GM18951 (cell line): ENCODE results near the gene DISP3.

Source experiments
- POLR2A ChIP-seq: IDR thresholded peaks from 4 replicates; pipeline ENCODE4 v1.6.1; 2011; ENCODE audit warnings: mild to moderate bottlenecking; ENCODE audit not compliant: insufficient read length, insufficient read depth; ENCODE audit errors: extremely low read depth
- in situ Hi-C: fragments of 300-500 bp; cut with MboI; formaldehyde crosslinking; loops from one replicate; pipeline ENCODE4 v1.12.0; 2022; ENCODE audit warnings: low sequenced_read_pairs, mixed read lengths, inconsistent platforms; ENCODE audit not compliant: unreplicated experiment

The DISP3 gene

DNA sequence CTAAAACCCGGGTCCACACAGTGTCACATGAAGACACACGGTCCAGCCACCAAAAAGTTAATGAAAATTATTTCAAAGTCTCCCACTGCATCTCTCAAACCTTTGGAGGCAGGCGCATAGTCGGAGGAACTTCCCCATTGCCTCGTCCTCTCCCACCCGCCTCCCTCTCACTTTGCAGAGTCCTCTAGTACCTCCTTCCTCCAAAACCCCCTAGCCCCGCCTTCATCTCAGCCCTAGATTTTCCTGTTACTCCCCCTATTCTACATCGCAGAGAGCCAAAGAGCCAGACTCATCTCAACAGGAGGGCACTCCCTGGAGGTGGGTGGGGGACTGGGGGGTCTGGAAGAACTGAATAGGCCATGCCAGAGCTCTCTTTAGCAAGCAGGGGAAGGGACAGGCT is 79.3 kb downstream of the DISP3 start:
- no peak for TF ChIP-seq POLR2A
- in situ Hi-C loops = no loop called here

DNA sequence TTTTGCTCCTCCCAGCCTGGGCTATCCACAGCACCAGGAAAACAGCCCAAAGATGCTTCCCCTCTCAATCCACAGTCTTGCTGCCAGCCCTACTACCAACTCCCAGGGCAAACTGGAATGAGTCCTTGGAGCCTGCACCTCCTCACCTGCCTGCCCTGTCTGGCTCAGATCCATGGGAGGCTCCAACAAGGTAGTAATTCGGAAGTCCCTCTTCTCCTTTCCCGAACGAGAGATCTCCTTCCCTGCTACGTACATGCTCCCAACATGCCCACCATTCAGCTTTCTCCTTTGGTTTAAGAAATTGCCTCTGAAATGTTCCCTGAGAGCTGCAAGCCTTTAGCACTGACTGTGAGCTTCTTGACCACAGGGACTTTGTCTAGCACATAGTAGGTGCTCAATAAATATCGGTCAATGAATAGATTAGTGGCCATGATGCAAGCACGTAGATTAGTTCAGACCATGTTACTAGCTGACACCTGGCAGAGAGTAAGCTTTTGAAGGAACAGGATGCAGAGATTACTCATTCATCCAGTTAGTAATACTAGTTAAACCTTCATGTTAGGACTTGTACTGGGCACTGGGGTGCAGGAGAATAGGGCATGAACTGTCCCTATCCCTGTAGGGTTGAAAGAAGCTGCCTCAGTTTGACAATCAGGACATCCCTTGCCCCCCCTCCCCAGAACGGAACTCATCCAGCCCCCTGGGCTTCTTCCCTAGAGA is 80.1 kb downstream of the DISP3 start:
- TF ChIP-seq POLR2A = no peak
- in situ Hi-C loops = no loop called here

DNA sequence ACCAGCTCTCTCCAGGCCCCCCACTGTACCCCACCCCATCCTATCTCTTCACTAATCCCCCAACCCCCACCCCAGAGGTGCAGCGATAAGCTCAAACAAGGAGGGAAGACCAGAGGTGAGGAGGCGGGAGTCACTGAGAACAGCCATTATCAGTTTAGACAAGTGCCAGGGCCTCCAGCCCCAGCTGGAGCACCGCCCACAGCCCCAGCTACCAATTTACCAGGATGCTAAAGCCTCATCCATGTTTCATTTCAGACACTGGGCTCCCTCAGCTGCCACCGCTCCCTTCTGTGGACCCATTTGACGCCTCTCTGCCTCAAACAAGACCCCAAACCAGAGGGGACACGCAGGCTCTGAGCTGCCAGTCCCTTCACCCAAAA is 80.6 kb downstream of the DISP3 start:
- in situ Hi-C loops = no loop called here

DNA sequence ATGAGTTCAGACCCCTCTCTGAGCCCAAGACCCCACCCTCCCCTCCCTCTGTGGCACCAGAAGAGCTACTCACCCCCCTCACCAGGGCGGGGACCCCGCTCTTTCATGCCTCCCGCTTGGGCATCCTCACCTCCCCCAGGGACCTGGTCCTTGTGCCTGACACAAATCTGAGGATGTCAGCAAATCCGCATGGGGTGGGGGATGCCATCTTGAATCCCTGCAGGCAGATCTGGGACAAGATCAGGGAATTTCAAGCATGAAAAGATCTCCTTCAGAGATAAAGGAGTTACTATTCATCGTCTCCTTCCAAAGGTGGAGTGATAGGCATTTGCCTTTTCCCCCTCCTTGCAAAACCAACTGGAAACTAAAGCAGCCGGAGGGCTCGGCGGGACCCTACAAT is 81.1 kb downstream of the DISP3 start:
- TF ChIP-seq POLR2A = no peak
- in situ Hi-C loops = no loop called here

More for the DNA sequence above, 80.6 kb downstream of the DISP3 start:
- TF ChIP-seq POLR2A = no peak

DNA sequence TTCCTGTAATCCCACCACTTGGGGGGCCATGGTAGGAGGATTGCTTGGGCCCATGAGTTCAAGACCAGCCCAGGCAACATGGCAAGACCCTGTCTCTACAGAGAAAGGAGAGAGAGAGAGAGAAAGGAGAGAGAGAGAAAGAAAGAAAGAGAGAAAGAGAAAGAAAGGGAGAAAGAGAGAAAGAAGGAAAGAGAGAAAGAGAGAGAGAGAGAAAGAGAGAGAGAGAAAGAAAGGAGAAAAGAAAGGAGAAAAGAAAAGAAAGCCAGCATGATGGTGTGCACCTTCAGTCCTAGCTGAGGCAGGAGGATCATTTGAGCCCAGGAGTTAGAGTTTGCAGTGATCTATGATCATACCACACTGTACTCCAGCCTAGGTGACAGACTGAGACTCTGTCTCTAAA is 82.8 kb downstream of the DISP3 start:
- in situ Hi-C loops = no loop called here
- TF ChIP-seq POLR2A = no peak

DNA sequence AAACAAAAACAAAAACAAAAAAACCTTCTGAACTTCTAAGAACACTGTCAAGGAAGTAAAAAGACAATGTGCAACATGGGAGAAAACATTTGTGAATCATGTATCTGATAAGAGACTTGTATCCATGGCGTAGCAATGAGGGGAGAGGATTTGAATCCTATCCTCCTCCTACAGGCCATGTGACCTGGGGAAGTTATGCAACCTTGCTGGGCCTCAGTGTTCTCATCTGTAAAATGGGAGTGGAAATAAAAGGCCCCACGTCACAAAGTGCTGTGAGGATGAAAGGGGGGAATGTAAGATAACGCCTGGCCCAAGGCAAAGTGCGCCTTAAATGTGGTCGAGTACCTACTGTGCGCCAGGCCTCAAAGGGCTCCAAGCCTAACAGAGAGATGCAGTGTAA is 83.7 kb downstream of the DISP3 start:
- in situ Hi-C loops = no loop called here
- no peak for TF ChIP-seq POLR2A

DNA sequence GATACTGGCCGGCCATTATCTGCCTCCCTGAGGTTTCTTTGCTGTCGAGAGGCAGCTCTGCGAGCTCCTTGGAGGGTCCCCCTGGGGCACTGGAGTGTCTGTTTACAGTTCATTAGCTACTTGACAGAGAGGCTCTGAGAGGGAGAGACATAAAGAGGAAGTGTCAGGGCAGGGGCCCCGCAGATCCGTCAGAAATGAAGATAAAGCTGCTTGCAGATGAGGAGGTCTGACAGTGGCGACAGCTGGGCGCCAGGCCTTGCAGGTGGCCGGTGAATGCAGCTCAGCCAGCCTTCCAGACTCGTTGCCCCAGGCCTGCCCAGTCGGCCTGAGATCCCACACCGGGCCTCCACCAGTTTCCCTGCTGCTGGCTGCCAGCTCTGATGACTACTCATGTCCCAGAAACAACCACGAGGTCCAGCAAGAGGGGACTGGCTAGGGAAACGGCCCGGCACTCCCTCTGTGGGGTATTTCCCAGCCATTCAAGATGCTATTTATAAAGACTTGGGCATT is 84.7 kb downstream of the DISP3 start:
- in situ Hi-C loops = no loop called here
- TF ChIP-seq POLR2A = no peak

DNA sequence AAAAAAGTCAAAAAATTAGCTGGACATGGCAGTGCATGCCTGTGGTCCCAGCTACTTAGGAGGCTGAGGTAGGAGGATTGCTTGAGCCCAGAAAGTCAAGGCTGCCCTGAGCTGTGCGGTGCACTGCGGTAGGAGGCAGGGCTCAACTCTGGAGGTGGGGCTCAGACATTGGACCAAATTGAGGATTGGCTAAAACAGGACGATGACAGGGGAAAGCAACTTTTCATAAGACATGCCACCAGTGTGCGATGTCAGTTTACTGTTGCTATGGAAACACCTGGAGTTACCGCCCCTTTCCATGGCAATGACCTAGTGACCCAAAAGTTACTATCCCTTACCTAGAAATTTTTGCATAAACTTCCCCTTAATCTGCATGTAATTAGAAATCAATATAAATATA is 85.3 kb downstream of the DISP3 start:
- no peak for TF ChIP-seq POLR2A
- in situ Hi-C loops = no loop called here

DNA sequence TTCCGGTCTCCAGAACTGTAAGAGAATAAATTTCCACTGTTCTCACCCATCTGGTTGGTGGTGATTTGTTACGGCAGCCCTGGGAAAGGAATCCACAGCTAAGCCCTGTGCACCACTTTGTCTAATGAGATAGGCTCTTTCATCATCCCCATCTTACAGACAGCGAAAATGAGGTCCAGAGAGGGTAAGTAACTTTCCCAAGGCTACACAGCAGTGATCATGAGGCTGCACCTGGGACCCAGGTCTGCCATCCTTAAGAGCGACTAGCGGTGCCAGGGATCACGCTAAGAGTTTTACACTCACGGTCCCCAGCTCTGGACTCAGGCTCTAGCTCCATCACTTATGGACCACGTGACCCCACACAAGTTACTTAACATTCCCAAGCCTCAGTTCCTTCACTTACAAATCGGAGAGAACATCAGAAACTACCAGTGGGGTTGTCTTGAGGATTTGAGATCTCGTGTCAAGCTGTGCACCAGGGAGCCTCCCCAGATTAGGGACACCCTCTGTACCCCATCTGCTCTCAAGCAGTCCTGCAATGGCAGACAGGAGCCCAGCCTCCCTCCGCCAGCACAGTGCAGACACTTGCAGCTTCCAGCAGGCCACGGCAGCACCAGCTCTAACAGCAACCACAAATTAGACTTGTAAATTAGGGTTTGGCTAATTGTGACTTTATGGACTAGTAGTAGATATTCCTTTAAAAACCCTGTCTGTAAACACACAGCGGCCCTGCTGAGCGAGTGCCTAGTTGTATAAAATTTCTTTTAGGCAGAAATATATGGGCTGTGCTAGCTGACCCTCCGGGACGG is 87.3 kb downstream of the DISP3 start:
- in situ Hi-C loops = no loop called here
- TF ChIP-seq POLR2A = no peak

DNA sequence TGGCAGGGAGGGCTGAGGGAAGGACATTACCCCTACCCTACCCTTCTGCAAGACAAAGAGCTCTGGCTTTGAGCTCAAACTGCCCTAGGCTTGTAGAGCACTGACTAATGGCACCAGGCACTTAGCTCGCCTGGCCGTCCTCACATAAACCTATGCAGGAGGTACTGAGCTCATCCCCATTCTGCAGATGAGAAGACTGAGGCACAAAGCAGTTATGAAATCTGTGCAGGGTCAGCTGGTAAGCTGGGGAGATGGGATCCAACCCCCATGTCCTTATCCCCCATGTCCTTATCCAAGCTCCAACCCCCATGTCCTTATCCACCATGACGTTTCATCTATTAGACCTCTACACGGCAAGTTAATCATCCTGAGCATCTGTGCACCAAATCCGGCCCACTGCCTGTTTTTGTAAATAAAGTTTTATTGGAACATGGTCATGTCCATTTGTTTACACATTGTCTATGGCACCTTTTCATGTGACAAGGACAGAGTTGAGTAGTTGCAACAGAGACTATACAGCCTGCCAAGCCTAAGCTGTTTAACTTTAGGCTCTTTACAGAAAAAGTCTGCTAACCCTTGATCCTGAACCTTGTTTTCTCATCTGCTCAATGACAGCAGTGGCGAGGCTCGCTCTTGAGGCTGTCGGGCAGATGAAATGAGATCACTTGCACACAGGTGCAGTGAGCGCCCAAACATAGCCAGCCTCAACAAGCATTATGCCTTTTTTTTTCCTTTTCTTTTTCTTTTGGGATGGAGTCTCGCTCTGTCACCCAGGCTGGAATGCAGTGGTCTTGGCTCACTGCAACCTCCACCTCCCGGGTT is 88.5 kb downstream of the DISP3 start:
- in situ Hi-C loops = no loop called here
- no peak for TF ChIP-seq POLR2A

DNA sequence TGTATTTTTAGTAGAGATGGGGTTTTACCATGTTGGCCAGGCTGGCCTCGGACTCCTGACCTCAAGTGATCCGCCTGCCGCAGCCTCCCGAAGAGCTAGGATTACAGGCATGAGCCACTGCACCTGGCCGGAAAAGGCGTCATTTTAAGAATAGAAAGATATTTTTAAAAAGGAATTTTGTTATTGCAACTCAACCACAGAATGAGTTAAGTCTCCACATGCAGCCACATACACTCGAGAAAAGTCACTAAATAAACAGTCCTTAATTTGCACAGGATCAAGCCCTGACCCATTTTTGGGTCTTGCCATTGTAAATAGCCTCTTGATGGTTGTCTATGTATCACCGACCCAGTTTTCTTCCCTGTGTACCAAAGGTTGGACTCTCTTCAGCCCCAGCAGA is 89.7 kb downstream of the DISP3 start:
- TF ChIP-seq POLR2A = no peak
- in situ Hi-C loops = no loop called here

DNA sequence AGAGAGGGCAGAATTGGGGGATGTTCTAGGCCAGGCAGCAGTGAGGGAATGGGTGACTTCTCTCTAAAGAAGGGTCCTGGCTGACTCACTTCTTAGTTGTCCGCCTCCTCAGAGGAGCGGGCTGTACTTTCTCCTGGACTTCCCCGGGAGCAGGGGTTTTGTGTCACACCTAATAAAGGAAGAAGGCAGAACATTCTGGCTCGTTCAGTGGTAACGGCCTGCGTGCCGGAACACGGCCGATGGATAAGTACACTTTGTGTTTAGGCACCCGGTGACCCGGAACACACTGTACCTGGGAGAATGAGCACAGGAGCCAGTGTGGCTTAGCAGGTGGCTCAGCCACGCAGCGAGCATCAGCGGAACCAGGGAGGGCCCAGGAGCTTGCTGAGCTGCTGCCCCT is 90.6 kb downstream of the DISP3 start:
- no peak for TF ChIP-seq POLR2A
- in situ Hi-C loops = no loop called here

DNA sequence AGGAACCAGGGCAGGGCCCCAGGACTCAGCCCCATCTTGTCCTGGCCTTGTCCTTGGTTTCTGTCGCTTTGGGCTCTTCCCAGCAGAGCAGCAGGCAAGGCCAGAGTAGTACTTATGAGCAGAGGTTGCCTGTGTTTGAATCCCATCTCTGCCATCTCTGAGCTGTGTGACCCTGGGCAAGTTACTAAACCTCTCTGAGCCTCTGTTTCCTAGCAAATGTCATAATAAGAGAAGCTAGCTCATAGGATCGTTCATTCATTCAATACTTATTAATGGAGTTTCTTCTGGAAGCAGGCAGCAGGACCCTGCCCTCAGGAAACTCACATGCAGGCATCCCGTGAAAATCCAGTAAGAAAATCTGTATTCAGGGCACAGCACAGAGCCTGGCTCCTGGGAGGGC is 91.0 kb downstream of the DISP3 start:
- no peak for TF ChIP-seq POLR2A
- in situ Hi-C loops = no loop called here
